Measurements from ENCODE around the gene RNASEH2B.
A peak's percentile ranks its signal among the peaks of the same experiment; 100 is the strongest.

The RNASEH2B gene

GRCh38 chr13:50891206-50891605 is 18.4 kb upstream of the RNASEH2B start:
- TF ChIP-seq CTCF (conservative IDR thresholded peaks at IDR 0.05; ENCODE audit: low read depth, low read length) = no peak
- DNase-seq (ENCODE audit: low read depth) = no peak
- no peak overlapping the region for H3K4me3 ChIP-seq (ENCODE audit: low read depth, low read length)

- TF ChIP-seq CTCF (conservative IDR thresholded peaks at IDR 0.05; ENCODE audit: low read depth, low read length) = no peak
- DNase-seq (ENCODE audit: low read depth) = no peak
- no peak overlapping the region for H3K4me3 ChIP-seq (ENCODE audit: low read depth, low read length)
These were observed 17.2 kb upstream of the RNASEH2B start for GRCh38 chr13:50892210-50892944.

GRCh38 chr13:50893211-50893852 is 16.3 kb upstream of the RNASEH2B start:
- TF ChIP-seq CTCF (conservative IDR thresholded peaks at IDR 0.05; ENCODE audit: low read depth, low read length) = no peak
- H3K4me3 ChIP-seq (ENCODE audit: low read depth, low read length) = no peak overlapping the region
- peak; percentile 72 for DNase-seq (ENCODE audit: low read depth)

- TF ChIP-seq CTCF (conservative IDR thresholded peaks at IDR 0.05; ENCODE audit: low read depth, low read length) = no peak
- H3K4me3 ChIP-seq (ENCODE audit: low read depth, low read length) = no peak overlapping the region
- DNase-seq (ENCODE audit: low read depth) = no peak
These were observed 15.6 kb upstream of the RNASEH2B start for GRCh38 chr13:50894012-50894411.

- no peak for DNase-seq (ENCODE audit: low read depth)
- no peak for TF ChIP-seq CTCF (conservative IDR thresholded peaks at IDR 0.05; ENCODE audit: low read depth, low read length)
- H3K4me3 ChIP-seq (ENCODE audit: low read depth, low read length) = no peak overlapping the region
These were observed 15.1 kb upstream of the RNASEH2B start for GRCh38 chr13:50894504-50894903.

- no peak for DNase-seq (ENCODE audit: low read depth)
- no peak for TF ChIP-seq CTCF (conservative IDR thresholded peaks at IDR 0.05; ENCODE audit: low read depth, low read length)
- no peak overlapping the region for H3K4me3 ChIP-seq (ENCODE audit: low read depth, low read length)
These were observed 11.3 kb upstream of the RNASEH2B start for GRCh38 chr13:50898338-50898737.

- no peak for DNase-seq (ENCODE audit: low read depth)
- no peak for TF ChIP-seq CTCF (conservative IDR thresholded peaks at IDR 0.05; ENCODE audit: low read depth, low read length)
- no peak overlapping the region for H3K4me3 ChIP-seq (ENCODE audit: low read depth, low read length)
These were observed 7.9 kb upstream of the RNASEH2B start for GRCh38 chr13:50901701-50902100.

All from choroid plexus epithelial cell (primary cell).